HG02943 (cell line): ENCODE data around the gene ADSS1.

Experiments used
- ATAC-seq: cut with Tn5 transposase; IDR thresholded peaks from one replicate; pipeline ENCODE4 v1.9.1; 2021; ENCODE audit warnings: mild to moderate bottlenecking, low read depth, moderate library complexity; ENCODE audit not compliant: unreplicated experiment

The ADSS1 gene

DNA sequence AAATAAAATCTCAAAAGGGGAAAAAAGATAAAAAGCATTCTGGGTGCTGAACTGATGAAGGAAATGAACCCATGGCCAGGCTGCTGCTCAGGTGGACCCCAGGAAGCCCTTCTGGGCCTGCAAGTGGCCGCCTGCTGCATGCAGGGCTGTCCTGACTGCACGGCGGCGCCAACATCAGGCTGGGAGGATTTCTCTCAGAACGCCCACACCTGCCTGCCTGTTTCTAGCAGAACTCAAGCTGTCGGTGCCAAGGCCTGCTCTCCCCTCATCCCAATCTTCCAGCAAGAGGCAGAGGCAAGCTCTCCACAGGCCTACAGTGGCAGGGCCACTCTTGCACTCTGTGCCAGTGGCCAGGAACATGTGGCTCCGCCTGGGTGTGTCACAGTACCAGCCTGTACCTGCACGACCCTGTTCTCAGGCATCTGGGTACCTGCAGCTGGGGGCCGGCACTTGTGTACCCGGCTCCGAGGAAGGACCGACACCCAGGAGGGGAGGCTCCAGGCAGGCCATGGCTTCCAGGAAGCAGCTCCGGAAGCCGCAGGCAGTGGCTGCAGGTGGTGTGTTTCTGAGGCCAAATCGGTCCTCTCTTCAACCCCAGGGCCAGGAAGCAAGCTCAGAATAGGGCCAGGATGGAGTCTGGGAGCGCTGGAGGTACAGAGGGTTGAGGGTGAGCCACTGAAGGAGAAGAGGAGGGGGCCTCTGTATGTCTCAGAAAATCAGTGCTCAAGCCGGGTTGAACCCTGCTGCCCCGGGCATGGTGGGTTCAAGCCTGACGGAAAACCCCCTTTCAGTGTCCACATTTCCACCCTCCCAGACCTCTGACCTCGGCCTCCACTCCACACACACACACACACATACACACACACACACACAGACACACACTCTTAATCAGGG is 37.2 kb upstream of the ADSS1 start:
- no peak for ATAC-seq

DNA sequence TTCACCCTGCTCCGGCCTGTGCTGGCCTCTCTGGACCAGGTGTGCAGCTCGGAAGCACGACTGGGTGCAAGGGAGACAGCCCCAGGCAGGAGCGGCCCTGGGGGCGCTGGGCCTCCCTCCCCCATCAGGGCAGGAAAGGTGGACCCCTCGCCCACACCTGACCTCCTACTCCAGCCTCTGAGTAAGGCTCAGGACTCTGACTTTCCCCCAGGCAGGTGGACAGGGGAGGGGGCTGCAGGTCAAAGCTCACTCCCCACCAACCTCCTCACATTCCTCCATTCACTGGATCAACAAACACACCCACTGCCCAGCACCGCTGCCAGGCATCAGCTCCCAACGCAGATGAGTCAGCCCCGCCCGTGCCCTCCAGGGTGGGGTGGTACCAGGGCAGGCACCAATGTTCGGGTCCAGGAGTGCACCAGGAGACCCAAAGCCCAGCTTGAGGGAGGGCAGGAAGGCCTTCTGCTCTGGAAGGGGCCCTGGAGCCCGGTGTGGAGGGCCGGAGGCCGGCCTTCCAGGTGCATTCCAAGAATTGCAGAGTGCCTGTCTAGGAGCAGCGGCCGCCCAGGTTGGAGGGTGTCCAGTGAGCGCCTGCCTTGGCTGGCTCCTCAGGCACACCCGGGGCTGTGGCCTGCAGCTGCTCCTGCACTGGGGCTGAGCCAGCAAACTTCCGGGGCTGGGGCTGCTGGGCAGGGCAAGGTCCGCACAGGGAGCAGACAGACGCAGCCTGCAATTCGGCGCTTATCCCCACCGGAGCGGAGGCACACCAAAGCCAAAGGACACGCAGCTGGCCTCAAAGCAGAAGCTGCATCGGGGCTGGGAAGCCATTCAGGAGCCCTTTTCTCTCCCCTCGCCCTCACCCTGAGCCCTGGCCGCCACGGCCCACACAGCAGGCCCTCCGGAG is 36.2 kb upstream of the ADSS1 start:
- no peak for ATAC-seq

DNA sequence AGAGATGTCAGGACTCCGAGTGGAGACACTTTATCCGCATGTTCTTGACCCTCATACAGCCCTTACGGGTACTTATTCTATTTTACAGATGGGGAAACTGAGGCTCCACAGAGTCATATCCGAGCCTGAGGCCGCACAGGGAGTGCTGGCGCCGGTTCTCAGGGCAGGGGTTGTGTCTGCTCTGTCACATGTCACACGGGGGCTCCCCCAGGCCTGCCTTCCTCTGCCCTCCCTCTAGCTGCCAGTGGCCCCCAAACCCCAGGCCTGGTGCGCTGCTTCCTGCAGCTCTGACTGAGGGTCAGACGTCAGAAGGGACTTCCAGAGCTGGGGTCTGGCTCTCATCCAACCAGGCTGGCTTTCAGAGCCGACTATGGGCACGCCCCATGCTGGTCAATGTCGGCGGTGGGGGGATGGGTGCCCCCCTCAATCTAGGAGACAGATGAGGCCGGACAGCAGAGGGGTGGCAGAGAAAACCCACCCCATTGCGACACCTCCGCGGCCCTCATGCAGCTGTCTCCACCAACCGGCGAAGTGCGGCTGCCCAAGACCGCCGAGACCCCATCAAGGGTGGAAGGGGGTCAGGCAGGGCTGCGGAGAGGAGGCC is 35.4 kb upstream of the ADSS1 start:
- no peak for ATAC-seq

DNA sequence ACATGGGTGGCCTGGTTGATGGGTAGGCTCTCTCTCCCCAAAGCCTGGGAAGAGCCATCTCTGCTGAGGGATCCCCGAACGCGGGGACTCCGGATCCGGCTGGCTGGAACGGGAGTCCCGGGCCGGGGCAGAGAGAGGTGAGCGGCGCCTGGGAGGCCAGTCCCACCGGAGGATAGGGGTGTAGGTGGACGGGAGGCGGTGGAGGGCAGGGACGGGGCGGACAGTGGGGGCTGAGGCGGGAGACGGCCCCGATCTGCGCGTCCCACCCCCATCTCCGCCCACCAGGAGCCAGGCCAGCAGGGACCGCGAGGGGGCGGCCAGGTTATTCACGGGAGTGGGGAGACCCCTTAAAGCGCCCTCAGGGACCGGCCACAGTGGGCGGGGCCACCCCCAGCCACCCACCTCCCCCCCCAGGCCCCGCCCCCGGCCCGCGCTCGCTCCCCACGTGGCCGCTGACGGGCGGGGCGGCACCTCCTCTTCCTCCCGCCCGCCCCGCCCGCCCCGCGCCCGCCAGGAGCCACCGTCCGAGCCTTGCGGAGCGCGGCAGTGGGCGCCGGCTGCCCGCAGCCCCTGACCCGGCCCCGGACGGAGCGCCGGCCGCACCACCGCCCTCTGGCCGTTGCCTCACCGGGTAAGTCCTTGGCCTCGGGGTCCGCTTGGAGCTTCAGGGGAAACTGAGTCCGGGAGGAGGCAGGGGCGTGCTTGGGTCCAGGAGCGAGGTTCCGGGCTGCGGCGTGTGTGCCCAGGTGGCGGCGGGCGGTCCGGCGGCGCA is 34.7 kb upstream of the ADSS1 start, which contains the start of gene INF2:
Gene INF2, plus strand, starts transcription at position 510 of the 772 bp plus-strand sequence. CDS start 11,748 bp downstream, outside the sequence.
- ATAC-seq, result no peak

DNA sequence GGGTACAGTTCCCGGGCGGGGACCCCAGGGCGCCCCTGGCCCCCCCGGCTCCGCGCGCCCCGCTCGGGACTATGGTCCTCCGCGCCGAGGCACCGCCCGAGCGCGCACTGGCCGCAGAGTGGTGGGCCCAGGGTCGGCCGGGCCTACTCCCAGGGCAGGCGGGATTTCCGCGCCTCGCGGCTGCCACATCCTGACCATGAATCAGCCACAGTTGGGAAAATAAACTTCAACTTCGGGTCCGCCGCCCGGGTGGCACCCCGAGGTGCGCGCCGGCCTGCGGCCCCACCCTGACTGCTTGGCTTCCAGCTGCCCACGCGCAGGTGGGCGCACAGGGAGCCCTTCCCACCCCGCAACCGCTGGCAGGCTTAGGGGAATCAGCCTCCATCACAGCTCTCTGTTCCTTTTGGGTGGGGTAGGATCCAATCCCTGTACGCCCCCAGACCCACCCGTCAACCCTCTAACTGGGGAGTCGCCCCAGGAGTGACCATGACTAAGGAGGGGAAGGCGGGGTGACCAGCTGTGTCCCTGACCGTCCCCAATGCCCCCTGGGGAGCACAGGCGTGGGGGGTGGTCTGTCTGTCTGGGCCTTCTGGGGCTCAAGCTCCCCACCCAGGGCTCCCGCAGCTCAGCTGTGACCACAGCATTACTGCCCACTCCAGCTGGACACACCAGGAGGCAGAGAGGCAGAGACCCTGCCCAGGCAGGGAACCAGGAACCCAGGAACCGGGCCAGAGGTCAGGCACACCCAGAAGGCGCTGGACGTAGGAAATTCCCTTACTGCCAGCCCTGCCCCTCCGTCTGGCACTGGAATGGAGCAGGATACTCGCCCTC is 33.9 kb upstream of the ADSS1 start:
- no peak for ATAC-seq

DNA sequence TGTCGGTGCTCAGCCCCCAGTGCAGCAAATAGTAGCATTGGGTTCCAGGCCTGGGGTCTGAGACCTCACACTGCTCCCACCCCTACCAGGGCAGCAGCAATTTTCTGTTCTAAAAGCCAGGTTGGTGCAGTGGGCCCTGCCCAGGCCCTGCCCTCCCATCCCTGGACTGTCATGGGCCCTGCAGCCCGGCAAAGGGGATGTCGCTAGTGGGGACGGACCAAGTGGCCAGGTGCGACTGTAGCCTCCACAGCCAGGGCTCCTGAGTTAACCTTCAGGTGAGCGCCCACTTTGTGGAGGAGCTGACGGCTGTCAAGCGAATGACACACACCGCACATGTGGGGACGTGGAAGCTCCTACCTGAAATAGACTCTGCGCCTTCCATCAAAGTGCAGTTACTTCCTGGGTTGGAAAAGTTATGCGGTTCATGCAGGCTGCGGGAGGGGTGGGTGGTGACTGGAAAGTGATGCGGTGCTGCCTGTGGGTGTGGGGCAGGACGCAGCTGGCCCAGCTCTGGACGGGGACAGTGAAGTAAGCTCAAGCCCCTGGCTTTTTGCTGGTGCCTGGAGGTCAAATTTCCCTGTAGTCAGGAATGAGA is 33.1 kb upstream of the ADSS1 start:
- no peak for ATAC-seq

DNA sequence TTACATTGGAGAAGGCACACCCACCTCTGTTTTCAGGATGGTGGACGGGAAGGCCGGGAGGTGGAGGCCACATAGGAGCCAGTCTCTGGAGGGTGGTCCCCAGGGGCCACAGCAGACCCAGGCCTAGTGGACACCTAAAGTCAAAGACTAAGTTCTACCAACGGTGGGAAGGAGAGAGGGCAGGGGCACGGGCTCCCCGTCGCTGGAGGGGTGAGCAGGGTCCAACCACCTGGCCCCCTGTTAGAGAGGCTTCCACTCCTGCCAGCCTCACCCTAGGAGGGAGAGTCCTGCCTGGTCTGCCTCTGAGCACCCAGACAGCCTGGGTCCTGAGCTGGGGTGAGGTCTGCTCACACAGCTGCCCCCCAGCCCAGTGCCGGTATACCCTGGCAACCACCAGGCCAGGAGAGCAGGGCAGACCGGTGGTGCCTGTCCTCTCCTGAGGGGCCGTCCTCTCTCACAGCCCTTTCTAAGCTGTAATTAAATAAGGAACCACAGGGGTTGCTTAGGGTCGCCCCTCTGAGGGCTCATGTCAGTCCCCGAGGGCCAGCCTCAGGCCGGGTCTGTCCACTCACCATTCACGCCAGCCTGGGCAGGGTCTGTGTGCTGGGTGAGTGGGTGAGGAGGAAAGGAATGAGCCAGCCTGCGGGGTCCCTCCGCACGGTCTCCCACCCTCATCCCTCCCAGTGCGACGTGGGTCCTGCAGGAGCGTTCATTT is 32.3 kb upstream of the ADSS1 start:
- no peak for ATAC-seq

DNA sequence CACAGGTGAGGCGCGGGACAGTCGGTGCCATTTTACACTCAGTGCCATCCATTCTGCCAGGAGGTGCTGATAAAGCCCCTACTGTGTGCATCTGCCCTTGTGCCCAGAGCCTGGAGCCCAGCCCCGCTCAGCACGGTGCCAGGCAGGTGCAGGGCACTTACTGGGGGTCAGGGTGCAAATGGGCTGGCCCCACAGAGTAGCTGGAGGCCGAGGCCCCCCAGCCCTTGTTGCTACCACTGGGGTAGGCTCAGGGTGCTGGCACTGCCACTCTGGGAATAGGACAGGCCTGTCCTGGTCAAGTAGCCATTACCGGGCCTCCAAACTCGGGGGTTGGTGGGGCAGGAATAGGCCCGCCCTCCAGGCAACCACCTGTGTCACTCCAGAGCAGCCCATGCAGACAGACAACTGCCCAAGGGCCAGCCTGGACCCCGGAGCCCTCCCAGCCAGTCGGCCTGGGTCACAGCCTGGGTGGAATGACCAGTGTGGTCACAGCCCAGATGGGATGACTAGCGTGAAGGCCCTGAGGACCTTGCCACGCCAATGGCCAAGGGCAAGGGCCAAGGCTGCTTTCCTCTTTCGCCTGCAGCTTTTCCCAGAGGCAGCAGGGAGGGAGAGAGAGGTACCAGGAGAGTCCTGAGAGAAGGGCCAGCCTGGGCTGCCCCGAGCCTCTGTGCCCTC is 31.6 kb upstream of the ADSS1 start:
- ATAC-seq, result no peak

DNA sequence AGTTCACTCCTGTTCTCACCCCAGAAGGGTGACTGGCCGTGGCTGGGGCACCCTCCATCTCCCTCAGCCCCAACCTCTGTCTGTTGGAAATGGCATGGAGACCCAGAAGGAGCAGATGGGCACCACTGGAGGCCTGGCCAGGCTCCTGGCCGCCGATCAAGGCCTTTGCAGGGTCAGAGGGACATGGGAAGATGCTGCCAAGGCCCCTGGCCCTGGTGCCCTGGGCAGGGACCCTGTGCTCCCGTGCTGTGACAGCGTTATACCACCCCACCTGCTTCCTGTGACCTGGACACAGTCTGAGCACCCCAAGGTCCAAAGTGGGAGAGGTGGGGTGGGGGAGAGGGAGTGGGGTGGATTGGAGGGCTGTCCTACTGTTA is 31.1 kb upstream of the ADSS1 start:
- ATAC-seq, result no peak

DNA sequence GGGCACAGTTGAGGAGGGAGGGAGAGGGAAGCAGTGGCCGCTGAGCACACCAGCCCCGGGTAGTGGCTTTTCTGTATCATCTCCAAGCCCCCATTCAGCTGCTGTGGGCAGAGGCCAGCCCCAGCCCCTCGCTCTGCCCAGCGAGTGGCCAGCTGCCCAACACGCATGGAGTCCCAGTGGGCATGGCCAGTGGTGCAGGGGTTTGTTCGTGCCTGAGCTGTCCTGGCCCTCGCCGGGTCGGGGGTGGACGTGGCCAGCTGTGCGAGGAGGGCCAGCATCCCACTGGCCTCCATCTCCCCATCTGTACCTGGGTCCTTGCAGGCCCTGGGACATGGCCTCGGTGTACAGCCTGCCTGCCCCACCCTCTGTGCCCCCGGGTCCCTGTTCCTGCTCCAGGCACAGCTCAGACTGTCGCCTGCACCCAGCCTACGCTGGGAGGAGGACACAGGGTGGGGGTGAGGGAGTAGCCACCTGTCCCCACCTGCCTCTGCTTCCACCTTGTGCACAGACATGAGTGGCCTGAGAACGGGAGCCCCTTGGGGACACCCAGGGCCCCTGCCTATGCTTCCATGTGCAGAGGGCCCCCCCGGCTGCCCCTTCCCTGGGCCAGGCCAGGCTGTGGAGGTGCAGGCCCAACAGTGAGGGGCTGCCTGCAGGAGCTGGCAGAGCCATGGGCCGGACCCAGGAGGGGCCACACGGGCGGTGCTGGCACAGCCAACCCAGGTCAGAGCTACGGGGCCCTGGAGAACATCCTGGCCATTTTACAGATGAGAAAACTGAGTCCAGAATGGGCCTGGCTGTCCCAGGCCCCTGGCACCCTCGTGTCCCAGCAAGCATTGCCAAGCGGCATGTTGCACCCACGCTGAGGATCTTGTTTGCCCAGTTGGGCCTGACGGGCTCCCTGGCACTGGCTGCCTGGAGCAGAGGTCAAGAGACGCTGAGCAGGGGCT is 30.3 kb upstream of the ADSS1 start:
- ATAC-seq, result no peak

DNA sequence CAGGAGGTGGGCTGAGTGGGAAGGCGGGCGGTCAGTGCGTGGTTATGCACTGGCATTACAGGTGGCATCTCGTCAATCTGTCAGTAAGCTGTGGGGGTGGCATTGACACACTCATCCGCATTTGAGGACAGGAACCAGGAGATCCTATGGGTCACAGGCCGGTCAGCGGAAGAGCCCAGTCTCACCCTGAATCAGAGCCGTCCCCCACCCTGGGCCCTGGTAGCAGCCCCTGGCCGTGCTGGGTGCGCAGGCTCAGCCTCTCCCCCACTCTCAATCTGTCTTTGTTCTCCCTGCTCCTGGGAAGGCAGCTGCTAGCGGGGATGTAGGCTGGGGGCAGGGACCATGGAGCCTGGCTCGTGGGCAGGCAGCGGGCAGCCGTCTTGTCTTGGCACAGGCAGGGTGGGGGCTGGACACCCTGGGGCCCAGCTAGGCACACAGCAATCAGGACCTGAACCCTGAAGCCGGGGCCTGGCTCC is 29.5 kb upstream of the ADSS1 start:
- ATAC-seq, result no peak

DNA sequence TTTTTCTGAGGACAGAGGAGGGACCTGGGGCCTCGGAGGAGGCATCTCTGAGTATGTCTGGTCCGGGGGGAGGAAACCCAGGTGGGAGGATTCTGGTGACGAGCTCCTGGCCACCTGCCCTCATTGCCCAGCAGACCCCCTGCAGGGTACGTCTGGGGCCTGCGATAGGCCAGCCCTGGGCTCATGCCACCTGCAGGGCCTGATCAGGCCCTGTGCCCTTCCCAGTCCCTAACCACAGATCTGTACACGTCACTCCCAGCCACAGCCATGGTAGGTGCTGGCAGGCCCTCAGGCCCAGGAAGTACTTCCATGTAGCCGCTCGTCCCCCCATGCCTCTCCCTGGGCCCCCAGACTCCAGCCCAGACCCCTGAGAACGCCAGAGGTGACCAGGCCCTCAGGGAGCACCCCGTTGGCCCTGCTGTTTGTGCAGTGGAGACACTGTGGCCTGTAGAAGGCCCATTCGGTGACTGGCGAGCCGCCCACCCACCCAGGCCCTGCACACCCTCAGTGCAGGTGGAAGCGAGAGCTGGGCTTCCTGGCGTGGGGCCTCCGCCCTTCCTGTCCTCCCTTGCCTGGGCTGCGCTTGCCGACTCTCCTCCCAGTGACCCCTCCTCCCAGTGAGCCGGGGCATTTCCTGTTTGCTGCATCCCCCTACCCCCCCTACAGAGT is 28.9 kb upstream of the ADSS1 start:
- no peak for ATAC-seq

DNA sequence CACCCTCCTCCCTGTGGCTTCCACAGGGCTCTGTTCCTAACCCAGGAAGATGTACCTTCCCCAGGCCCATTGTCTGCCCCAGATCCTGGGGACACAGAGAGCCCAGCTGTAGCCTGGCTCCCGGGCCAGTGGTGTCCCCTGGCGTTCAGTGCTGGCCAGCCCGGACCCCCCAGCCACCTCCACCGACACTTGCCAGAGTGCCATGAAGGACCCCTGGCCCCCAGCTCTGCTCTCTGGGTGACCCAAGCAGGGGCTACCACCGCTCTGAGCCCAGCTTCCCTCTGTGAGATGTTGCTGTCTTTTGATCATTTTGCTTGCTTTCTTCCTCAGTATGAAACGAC is 28.4 kb upstream of the ADSS1 start:
- no peak for ATAC-seq

DNA sequence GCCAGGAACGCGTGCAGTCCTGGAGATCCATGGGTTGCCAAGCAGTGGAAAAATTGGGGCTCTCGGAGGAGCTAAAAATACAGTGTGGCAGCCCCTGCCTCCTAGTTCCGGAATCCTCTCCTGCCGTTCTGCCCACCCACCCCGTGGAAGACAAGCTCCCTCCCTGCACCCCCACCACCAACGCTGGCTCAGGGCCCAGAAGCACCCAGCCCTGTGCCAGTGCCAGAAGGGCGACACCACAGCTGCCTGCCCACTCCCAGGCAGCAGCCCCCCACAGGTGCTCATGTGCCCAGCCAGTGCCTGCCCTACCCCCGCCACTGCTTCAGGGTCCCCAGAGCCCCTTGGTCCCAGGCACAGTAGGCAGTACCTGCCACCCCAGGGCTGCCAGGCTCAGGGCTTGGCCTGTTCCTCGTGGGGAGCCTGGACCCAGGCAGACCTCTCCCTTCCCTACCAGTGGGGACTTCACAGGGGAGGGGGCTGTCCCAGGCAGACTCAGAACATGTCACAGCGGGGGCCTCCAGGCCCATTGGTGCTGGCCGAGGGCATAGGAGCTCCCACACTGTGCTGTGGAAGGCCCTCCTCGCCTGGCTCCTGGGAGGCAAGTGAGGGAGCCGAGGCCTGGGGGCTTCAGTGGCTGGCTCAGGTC is 27.2 kb upstream of the ADSS1 start:
- no peak for ATAC-seq

DNA sequence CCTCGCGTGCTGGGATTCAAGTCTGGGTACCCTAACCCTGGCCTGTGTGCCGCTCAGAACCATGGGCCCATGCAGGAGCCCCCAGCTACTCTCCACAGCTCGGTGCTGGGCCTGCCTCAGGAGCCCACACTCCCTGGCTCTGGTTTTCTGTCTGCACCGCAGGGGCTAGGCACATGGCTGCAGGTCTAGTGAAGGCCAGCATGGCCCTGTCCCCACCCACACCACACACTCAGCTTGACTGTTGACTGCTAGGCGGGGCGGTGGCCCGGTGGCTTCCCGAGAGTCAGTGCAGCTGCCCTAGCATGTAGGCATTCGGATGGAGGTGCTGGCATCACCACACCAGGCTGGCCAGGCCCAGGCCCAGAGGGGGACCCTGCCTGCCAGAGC is 26.7 kb upstream of the ADSS1 start:
- ATAC-seq, result no peak
